ENCODE measurements around the gene KCNQ2.
"Not testable (repeated sequence)": the region's sequence is repeated elsewhere in the genome, so short reads cannot be mapped to it uniquely, and the experiment has no call there.

The KCNQ2 gene

GRCh38 chr20:63471981-63472831 is at the start of gene KCNQ2:
KCNQ2 (minus strand) TSS chr20:63472655; CDS start chr20:63472463, 192 bp downstream.
- DNase-seq (ENCODE audit: low spot score): no peak

- no peak for DNase-seq (ENCODE audit: low spot score)
Measured at GRCh38 chr20:63521602-63522001, 49.1 kb upstream of the KCNQ2 start.

- DNase-seq (ENCODE audit: low spot score): peak; percentile 72
Measured at GRCh38 chr20:63520934-63521601, 48.6 kb upstream of the KCNQ2 start.

GRCh38 chr20:63520504-63520933 is 48.1 kb upstream of the KCNQ2 start, which contains the start of gene PPDPF:
PPDPF (plus strand) TSS chr20:63520765; CDS start chr20:63521309, 544 bp downstream.
- DNase-seq (ENCODE audit: low spot score): peak; percentile 85

GRCh38 chr20:63519668-63520503 is 47.4 kb upstream of the KCNQ2 start:
- peak; percentile 45 for DNase-seq (ENCODE audit: low spot score)

- no peak for DNase-seq (ENCODE audit: low spot score)
Measured at GRCh38 chr20:63518946-63519667, 46.7 kb upstream of the KCNQ2 start.

GRCh38 chr20:63518351-63518861 is 46.0 kb upstream of the KCNQ2 start:
- no peak for DNase-seq (ENCODE audit: low spot score)

- DNase-seq (ENCODE audit: low spot score): no peak
Measured at GRCh38 chr20:63517376-63518309, 45.2 kb upstream of the KCNQ2 start.

- DNase-seq (ENCODE audit: low spot score): not testable (repeated sequence)
Measured at GRCh38 chr20:63514520-63514919, 42.1 kb upstream of the KCNQ2 start.

- no peak for DNase-seq (ENCODE audit: low spot score)
Measured at GRCh38 chr20:63513207-63513606, 40.8 kb upstream of the KCNQ2 start.

GRCh38 chr20:63509088-63509564 is 36.7 kb upstream of the KCNQ2 start:
- no peak for DNase-seq (ENCODE audit: low spot score)

GRCh38 chr20:63508072-63508768 is 35.8 kb upstream of the KCNQ2 start:
- no peak for DNase-seq (ENCODE audit: low spot score)

- no peak for DNase-seq (ENCODE audit: low spot score)
Measured at GRCh38 chr20:63507083-63507743, 34.8 kb upstream of the KCNQ2 start.

- DNase-seq (ENCODE audit: low spot score): no peak
Measured at GRCh38 chr20:63505723-63506122, 33.3 kb upstream of the KCNQ2 start.

GRCh38 chr20:63505281-63505680 is 32.8 kb upstream of the KCNQ2 start:
- DNase-seq (ENCODE audit: low spot score): no peak

- DNase-seq (ENCODE audit: low spot score): no peak
Measured at GRCh38 chr20:63504642-63505041, 32.2 kb upstream of the KCNQ2 start.

GRCh38 chr20:63503524-63503923 is 31.1 kb upstream of the KCNQ2 start:
- DNase-seq (ENCODE audit: low spot score): no peak

GRCh38 chr20:63502671-63503172 is 30.3 kb upstream of the KCNQ2 start:
- no peak for DNase-seq (ENCODE audit: low spot score)
